ENCODE measurements around the gene CLASRP.

CLASRP gene

GRCh38 chr19:45063851-45064801 lies 25.3 kb downstream of the CLASRP start:
- DNase-seq = no peak

GRCh38 chr19:45066921-45067661 lies 28.2 kb downstream of the CLASRP start:
- DNase-seq = no peak

GRCh38 chr19:45068041-45068440 lies 29.2 kb downstream of the CLASRP start:
- DNase-seq = no peak

GRCh38 chr19:45069056-45069455 lies 30.2 kb downstream of the CLASRP start:
- no peak for DNase-seq

- DNase-seq = no peak
Measured at GRCh38 chr19:45070214-45070613, 31.4 kb downstream of the CLASRP start.

GRCh38 chr19:45070861-45071544 lies 32.2 kb downstream of the CLASRP start:
- DNase-seq = no peak

- no peak for DNase-seq
Measured at GRCh38 chr19:45071545-45071938, 32.7 kb downstream of the CLASRP start.

GRCh38 chr19:45071969-45072790 lies 33.3 kb downstream of the CLASRP start:
- no peak for DNase-seq

- no peak for DNase-seq
Measured at GRCh38 chr19:45074744-45075300, 36.0 kb downstream of the CLASRP start.

- no peak for DNase-seq
Measured at GRCh38 chr19:45075301-45076028, 36.6 kb downstream of the CLASRP start.

- peak; percentile 60 for DNase-seq
Measured at GRCh38 chr19:45076029-45076850, 37.4 kb downstream of the CLASRP start, which contains the start of gene ZNF296. Gene ZNF296, minus strand, starts transcription at chr19:45076478. Its CDS starts 105 bp downstream, at chr19:45076373.

- no peak for DNase-seq
Measured at GRCh38 chr19:45076851-45077730, 38.2 kb downstream of the CLASRP start.

GRCh38 chr19:45078390-45079062 lies 39.7 kb downstream of the CLASRP start:
- DNase-seq = no peak

GRCh38 chr19:45079063-45079910 lies 40.4 kb downstream of the CLASRP start, which contains the start of gene GEMIN7:
Gene GEMIN7, plus strand, starts transcription at chr19:45079260. Its CDS starts 10,855 bp downstream, at chr19:45090115.
- peak; percentile 71 for DNase-seq

- DNase-seq = no peak
Measured at GRCh38 chr19:45079911-45080370, 41.1 kb downstream of the CLASRP start.

- DNase-seq = no peak
Measured at GRCh38 chr19:45082170-45082569, 43.3 kb downstream of the CLASRP start.

- DNase-seq = no peak
Measured at GRCh38 chr19:45086480-45086879, 47.6 kb downstream of the CLASRP start.
